Activated naive CD4-positive, alpha-beta T cell treated with anti-CD3 and anti-CD28 coated beads, Interleukin-2, amount 10 ng/mL, durations not matched to agents 7 days and 5 days (primary cell): ENCODE measurements around the gene CYFIP2.
A peak's percentile ranks its signal among the peaks of the same experiment; 100 is the strongest.

ENCODE experiments used
- CTCF ChIA-PET: fragments of 350-600 bp; sonication (Branson Sonifier 250); formaldehyde crosslinking; loops from one replicate; lab custom pipeline; 2021; ENCODE audit warnings: antibody characterized with exemption; lab: Charles Lee
- DNase-seq: peaks from one replicate; pipeline ENCODE4 v3.0.0-alpha.2; 2020
- H3K27ac Mint-ChIP-seq: one replicate; pipeline ENCODE4 v1.8.0; 2021; ENCODE audit warnings: mild to moderate bottlenecking, moderate library complexity, mixed read lengths
- H3K27me3 Mint-ChIP-seq: one replicate; pipeline ENCODE4 v1.8.0; 2021; ENCODE audit warnings: mild to moderate bottlenecking, mixed read lengths
- H3K36me3 Mint-ChIP-seq: one replicate; pipeline ENCODE4 v1.8.0; 2021; ENCODE audit warnings: mixed read lengths
- H3K4me1 Mint-ChIP-seq: one replicate; pipeline ENCODE4 v1.8.0; 2021; ENCODE audit warnings: mixed read lengths
- H3K4me3 Mint-ChIP-seq: one replicate; pipeline ENCODE4 v1.8.0; 2021; ENCODE audit warnings: mild to moderate bottlenecking, moderate library complexity, mixed read lengths
- H3K9me3 Mint-ChIP-seq: one replicate; pipeline ENCODE4 v1.8.0; 2021; ENCODE audit warnings: mixed read lengths

CYFIP2 gene

GRCh38 chr5:157284458-157285212 lies 18.7 kb downstream of the CYFIP2 start:
- Mint-ChIP-seq H3K36me3 (peaks cover 69% of the 10 kb centered on the region), H3K4me1 (peaks cover 87% of the 10 kb centered on the region), H3K4me3 (no peak overlapping the region), H3K9me3 (peaks cover 9% of the 10 kb centered on the region), H3K27ac (no peak overlapping the region), H3K27me3 (no peaks in the 10 kb centered on the region)
- CTCF ChIA-PET: interaction anchor here (0.8 to 3.6 kb wide), 4 partner anchors 9 to 29 kb away, joined by 3 to 14 read pairs (median 3); no protein-coding TSS in a partner anchor
- no peak for DNase-seq

DNA sequence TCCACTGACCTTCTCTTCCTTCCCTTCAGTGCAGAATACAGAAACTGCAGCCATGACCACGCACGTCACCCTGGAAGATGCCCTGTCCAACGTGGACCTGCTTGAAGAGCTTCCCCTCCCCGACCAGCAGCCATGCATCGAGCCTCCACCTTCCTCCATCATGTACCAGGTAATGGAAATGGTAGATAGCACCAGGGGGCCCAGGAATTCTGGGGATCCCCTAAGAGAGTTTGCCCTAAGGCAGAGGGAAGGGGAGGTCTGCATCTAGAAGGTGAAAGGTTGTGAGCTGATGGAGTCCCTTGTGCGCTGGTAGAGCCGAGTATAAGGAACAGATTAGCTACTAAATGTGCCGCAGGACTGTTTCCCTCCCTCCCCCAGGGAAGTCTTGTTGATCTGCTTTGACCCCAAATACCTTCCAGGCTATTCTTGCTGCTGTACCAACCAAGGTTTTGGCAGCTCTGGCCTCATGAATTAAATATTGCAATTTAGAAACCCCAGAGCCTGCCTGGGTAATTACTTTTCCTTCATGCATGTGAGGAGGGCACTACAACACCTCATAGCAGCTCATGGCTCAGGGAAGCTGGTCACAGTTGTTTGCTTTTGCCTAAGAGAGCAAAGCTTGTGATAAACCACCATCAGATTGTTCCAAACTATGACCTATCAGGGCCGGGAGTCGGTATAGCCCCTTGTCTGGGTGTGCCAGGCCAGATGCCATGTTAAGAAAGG lies 19.6 kb downstream of the CYFIP2 start:
- H3K36me3 Mint-ChIP-seq: peaks cover 69% of the 10 kb centered on the region
- H3K9me3 Mint-ChIP-seq: peaks cover 9% of the 10 kb centered on the region
- DNase-seq: no peak
- H3K27me3 Mint-ChIP-seq: no peaks in the 10 kb centered on the region
- H3K4me3 Mint-ChIP-seq: no peak overlapping the region
- CTCF ChIA-PET: interaction anchor here (1.0 to 3.6 kb wide), 3 partner anchors 9 to 12 kb away, joined by 3 to 14 read pairs (median 3); no protein-coding TSS in a partner anchor
- peaks cover 88% of the 10 kb centered on the region for H3K4me1 Mint-ChIP-seq
- H3K27ac Mint-ChIP-seq: no peak overlapping the region

DNA sequence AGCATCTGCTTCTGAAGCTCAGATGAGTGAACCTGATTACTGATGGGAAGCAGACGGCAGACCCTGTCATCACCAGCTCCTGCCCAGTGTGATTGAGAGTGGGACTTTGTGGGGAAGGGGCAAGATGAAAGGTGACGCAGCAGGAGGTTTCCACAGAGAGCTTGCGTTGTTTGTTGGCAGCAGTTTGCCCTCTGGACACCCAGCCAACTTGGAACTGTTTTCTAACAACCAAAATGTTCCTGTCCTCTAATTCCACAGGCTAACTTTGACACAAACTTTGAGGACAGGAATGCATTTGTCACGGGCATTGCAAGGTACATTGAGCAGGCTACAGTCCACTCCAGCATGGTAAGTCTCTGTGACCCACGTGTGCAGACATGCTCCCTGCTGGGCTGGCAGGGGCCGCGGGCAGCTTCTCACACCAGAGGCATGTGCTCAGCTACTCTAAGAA lies 20.9 kb downstream of the CYFIP2 start:
- CTCF ChIA-PET: interaction anchor here (1.1 to 3.1 kb wide), 3 partner anchors 10 to 17 kb away, joined by 4 to 10 read pairs (median 7); no protein-coding TSS in a partner anchor

DNA sequence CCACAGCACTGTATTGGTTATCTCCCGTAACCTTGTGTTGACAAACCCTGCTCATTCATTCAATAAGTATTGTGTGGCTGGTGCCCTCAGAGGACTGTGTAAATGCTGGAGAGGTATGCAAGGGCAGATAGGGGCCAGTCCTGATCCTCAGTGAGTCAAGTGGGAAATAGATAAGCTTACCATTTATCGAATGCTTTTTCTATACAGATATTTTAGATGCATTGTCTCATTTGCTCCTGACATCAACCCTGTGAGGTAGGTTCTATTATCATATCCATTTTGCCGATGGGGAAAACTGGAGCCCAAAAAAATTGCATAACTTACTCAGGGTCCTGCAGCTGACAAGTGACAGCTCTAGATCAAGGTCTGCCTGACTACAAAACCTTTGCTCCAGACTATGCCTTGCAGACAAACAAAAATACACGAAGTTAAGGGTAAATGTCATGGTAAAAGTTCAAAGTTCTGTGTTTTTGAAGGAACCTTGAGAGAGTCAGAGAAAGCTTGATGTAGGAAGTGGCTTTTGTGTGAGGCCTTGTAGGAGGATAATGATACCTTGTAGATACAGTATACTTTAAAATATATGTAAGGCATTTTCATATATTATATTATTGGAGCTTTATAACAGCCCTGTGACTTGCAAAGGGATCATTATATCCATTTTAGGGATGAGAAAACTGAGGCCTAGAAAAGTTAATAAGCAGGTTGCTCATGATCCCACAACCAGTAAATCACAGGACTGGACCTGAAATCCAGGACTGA lies 22.7 kb downstream of the CYFIP2 start:
- H3K4me1 Mint-ChIP-seq: peaks cover 69% of the 10 kb centered on the region
- DNase-seq: no peak
- no peaks in the 10 kb centered on the region for H3K27me3 Mint-ChIP-seq
- H3K4me3 Mint-ChIP-seq: no peak overlapping the region
- no peaks in the 10 kb centered on the region for H3K9me3 Mint-ChIP-seq
- peak overlapping the region; percentile 76 for H3K27ac Mint-ChIP-seq
- CTCF ChIA-PET: interaction anchor here (0.6 to 3.1 kb wide), 4 partner anchors 11 to 25 kb away, joined by 3 to 10 read pairs (median 5); no protein-coding TSS in a partner anchor
- peaks cover 65% of the 10 kb centered on the region for H3K36me3 Mint-ChIP-seq

More for the DNA sequence above, 20.9 kb downstream of the CYFIP2 start:
- H3K4me1 Mint-ChIP-seq: peaks cover 85% of the 10 kb centered on the region
- DNase-seq: no peak
- no peaks in the 10 kb centered on the region for H3K27me3 Mint-ChIP-seq
- peaks cover 69% of the 10 kb centered on the region for H3K36me3 Mint-ChIP-seq
- peaks cover 8% of the 10 kb centered on the region for H3K9me3 Mint-ChIP-seq
- H3K4me3 Mint-ChIP-seq: no peak overlapping the region
- H3K27ac Mint-ChIP-seq: no peak overlapping the region

GRCh38 chr5:157289164-157289819 lies 23.4 kb downstream of the CYFIP2 start:
- no peak for DNase-seq
- Mint-ChIP-seq H3K27ac (peak overlapping the region; percentile 30), H3K4me1 (peaks cover 66% of the 10 kb centered on the region), H3K27me3 (no peaks in the 10 kb centered on the region), H3K36me3 (peaks cover 71% of the 10 kb centered on the region), H3K4me3 (no peak overlapping the region), H3K9me3 (no peaks in the 10 kb centered on the region)
- CTCF ChIA-PET: interaction anchor here (0.6 to 3.1 kb wide), 3 partner anchors 12 to 24 kb away, joined by 3 to 10 read pairs (median 3); no protein-coding TSS in a partner anchor

DNA sequence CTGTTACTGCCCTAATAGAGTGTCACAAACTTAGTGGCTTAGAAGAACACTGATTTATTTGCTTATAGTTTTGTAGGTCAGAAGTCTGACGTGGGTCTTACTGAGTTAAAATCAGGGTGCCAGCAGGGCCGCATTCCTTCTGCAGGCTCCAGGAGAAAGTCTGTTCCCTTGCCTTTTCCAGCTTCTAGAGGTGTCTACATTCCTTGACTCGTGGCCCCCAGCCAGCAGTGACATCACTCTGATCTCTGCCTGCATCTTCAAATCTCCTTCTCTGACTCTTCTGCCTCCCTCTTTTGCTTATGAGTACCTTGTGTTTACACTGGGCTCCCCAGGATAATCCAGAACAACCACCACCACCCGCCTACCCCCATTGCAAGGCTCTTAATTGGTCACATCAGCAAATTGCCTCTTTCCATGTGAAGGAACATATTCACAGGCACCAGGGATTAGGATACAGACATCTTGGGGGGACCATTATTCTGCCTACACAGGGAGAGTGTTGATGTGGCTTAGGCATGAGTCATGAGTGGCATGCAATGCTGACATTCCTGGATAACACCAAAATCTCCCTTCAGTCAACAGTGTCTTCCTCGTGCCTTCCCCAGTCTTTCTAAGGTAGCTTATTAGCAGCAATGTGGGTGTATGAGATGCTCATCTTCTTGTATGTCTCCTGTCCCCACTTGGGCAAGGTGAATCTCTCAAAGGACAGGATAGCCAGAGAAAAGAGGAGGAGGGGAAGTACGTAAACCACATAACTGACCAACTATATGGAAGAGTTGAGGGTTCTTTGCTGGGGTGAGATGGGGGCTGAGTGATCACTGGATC lies 24.4 kb downstream of the CYFIP2 start:
- Mint-ChIP-seq H3K9me3 (no peaks in the 10 kb centered on the region), H3K27ac (peak overlapping the region; percentile 61), H3K36me3 (peaks cover 77% of the 10 kb centered on the region), H3K4me1 (peaks cover 64% of the 10 kb centered on the region), H3K4me3 (no peak overlapping the region), H3K27me3 (no peaks in the 10 kb centered on the region)
- CTCF ChIA-PET: no interaction called here
- DNase-seq: no peak

- Mint-ChIP-seq H3K4me3 (no peak overlapping the region), H3K36me3 (peaks cover 80% of the 10 kb centered on the region), H3K9me3 (no peaks in the 10 kb centered on the region), H3K27me3 (no peaks in the 10 kb centered on the region), H3K4me1 (peaks cover 64% of the 10 kb centered on the region), H3K27ac (peak overlapping the region; percentile 61)
- no peak for DNase-seq
- CTCF ChIA-PET: no interaction called here
Observed at GRCh38 chr5:157290981-157291711, 25.2 kb downstream of the CYFIP2 start.

DNA sequence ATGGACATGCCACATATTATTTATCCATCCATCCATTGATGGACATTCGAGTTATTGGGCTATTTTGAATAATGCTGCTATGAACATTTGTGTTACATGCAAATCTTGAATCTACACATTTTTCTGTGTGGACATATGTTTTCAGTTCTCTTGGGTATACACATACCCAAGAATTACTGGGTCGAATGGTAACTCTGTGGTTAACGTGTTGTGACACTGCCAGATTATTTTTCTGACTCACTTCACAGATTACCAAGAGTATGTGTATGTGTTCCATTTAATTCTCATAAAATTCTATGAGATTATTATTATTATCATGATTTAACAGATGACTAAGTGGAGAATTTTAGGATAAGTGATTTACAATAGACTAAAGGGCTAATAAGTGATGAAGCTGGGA lies 26.7 kb downstream of the CYFIP2 start:
- no peaks in the 10 kb centered on the region for H3K27me3 Mint-ChIP-seq
- CTCF ChIA-PET: no interaction called here

GRCh38 chr5:157294407-157295091 lies 28.6 kb downstream of the CYFIP2 start:
- no peaks in the 10 kb centered on the region for H3K27me3 Mint-ChIP-seq
- H3K36me3 Mint-ChIP-seq: peaks cover 79% of the 10 kb centered on the region
- no peak overlapping the region for H3K4me3 Mint-ChIP-seq
- DNase-seq: no peak
- H3K9me3 Mint-ChIP-seq: no peaks in the 10 kb centered on the region
- peaks cover 54% of the 10 kb centered on the region for H3K4me1 Mint-ChIP-seq
- peak overlapping the region; percentile 68 for H3K27ac Mint-ChIP-seq
- CTCF ChIA-PET: interaction anchor here (0.7 to 1.5 kb wide), 3 partner anchors 9 to 18 kb away, joined by 3 read pairs; no protein-coding TSS in a partner anchor

More for the DNA sequence above, 26.7 kb downstream of the CYFIP2 start:
- H3K36me3 Mint-ChIP-seq: peaks cover 83% of the 10 kb centered on the region
- H3K4me3 Mint-ChIP-seq: no peak overlapping the region
- peaks cover 67% of the 10 kb centered on the region for H3K4me1 Mint-ChIP-seq
- no peak for DNase-seq
- H3K27ac Mint-ChIP-seq: no peak overlapping the region
- H3K9me3 Mint-ChIP-seq: no peaks in the 10 kb centered on the region

DNA sequence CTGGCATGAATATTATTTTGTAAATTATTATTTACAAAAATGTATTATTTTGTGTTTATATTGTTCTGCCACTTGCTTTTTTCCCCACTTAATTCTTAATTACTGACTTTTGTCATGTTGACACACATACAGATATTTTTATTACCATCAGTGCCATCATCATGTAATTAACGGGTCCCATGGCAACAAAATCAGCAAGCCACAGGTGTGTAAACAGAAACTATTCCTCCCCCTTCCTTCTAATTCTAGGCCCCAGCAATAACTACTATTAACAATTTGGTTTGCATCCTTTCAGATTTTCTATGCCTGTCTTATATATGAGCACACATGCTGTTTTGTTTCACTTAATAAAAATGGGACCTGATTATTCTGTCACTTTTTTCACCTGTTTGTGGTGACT lies 29.3 kb downstream of the CYFIP2 start:
- Mint-ChIP-seq H3K4me3 (no peak overlapping the region), H3K9me3 (no peaks in the 10 kb centered on the region), H3K27ac (peak overlapping the region; percentile 67), H3K4me1 (peaks cover 48% of the 10 kb centered on the region), H3K27me3 (no peaks in the 10 kb centered on the region), H3K36me3 (peaks cover 80% of the 10 kb centered on the region)
- CTCF ChIA-PET: interaction anchor here (0.9 to 1.5 kb wide), 3 partner anchors 9 to 18 kb away, joined by 3 read pairs; no protein-coding TSS in a partner anchor
- DNase-seq: no peak

- peaks cover 57% of the 10 kb centered on the region for H3K4me1 Mint-ChIP-seq
- peak overlapping the region; percentile 72 for H3K27ac Mint-ChIP-seq
- H3K4me3 Mint-ChIP-seq: no peak overlapping the region
- no peaks in the 10 kb centered on the region for H3K9me3 Mint-ChIP-seq
- CTCF ChIA-PET: interaction anchor here (0.7 to 1.2 kb wide), 4 partner anchors 12 to 69 kb away, joined by 3 read pairs; no protein-coding TSS in a partner anchor
- no peaks in the 10 kb centered on the region for H3K27me3 Mint-ChIP-seq
- no peak for DNase-seq
- H3K36me3 Mint-ChIP-seq: peaks cover 85% of the 10 kb centered on the region
Observed at GRCh38 chr5:157300564-157300963, 34.6 kb downstream of the CYFIP2 start.
